ENCODE measurements around the gene NR1D1.
"Not testable (repeated sequence)": the region's sequence is repeated elsewhere in the genome, so short reads cannot be mapped to it uniquely, and the experiment has no call there.

The NR1D1 gene

DNA sequence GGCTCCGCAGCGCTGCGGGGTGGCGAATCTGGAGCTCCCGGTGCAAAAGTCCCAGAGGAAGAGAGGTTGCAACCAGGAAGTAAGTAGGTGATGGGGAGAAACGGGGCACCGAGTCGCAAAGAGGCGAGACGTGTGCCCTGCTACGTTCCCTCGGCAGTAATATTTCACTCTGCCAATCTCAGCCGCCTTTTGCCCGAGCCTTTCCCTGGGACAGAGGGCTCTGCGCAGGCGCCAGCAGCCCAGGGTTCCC lies at the start of gene NR1D1:
Gene NR1D1 (minus strand): TSS at position 171 of the 250 bp plus-strand sequence. CDS start 495 bp downstream, outside the sequence.
- DNase-seq = no peak

DNA sequence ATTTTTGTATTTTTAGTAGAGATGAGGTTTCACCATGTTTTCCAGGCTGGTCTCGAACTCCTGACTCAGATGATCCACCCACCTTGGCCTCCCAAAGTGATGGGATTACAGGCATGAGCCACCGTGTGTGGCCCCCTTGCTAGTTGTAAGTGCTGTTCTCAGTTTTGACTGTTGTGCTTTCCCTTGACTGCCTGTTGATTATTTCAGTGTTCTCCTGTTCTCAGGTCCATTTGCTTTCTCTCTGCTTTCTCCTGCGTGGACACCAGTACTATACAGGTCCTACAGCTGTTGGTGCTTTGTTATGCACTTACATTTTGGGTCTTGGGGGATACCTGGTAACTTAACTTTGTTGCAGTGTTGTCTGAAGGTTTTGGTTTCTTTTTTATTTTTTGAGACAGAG lies 48.1 kb upstream of the NR1D1 start:
- no peak for DNase-seq

DNA sequence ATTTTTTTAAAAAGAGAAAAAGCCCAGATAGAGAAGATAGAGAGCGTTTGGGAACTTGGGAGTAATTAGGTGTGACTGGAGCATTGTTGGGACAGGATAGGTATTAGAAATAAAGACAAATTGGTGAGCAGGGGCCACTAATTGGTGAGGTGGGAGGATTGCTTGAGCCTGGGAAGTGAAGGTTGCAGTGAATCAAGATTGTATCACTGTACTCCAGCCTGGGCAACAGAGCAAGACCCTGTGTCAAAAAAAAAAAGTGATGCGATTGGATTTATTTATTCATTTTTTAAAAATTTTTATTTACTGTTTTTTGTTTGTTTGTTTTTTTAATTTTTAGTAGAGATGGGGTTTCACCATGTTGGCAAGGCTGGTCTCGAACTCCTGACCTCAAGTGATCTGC lies 45.1 kb upstream of the NR1D1 start:
- DNase-seq = no peak

DNA sequence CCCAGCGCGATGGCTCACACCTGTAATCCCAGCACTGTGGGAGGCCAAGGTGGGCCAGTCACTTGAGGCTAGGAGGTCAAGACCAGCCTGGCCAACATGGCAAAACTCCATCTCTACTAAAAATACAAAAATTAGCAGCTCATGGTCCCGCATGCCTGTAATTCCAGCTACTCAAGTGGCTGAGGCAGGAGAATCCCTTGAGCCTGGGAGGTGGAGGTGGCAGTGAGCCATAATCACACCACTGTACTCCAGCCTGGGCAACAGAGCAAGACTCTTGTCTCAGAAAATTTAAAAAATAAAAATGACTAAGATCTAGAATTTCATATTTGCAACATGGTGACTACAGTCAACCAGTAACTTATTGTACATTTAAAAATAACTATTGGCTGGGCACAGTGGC lies 42.8 kb upstream of the NR1D1 start:
- DNase-seq = not testable (repeated sequence)

DNA sequence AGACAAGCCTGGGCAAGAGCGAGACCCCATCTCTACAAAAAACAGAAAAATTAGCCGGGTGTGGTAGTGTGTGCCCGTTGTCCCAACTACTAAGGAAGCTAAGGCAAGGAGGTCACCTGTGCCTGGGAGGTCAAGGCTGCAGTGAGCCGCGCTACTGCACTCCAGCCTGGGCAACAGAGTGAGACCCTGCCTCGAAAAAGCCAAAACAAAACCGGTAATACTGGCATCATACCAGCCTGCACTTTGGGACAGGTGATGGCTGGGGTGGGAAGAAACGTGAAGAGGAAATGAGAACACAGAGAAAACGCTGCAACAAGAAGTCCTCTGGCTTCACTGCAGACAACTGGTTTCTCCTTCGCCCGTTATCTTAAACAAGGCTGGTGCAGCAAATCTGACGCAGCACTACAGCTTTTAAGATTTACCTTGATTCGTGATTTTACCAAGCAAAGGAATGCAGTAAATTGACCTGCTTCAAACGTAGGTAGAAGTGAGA lies 39.2 kb upstream of the NR1D1 start:
- no peak for DNase-seq

DNA sequence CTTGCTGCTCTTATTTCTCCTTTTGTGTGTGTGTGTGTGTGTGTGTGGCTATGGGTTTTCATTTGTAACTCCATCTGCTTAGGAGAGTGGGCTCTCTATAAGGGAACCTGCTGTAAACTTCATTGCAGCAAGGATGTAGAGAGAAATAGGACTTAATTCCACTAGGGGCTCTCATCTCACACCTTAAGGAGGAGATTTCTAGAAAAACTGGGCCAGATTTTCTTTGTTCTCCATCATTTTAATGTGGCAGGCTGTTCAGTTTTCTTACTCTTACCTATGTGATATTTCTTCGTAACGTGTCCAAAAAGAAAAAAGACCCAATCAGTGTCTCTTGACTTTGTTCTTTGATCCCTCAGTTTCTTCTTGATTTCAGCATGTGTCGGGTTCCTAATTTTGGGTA lies 35.4 kb upstream of the NR1D1 start:
- DNase-seq = no peak

DNA sequence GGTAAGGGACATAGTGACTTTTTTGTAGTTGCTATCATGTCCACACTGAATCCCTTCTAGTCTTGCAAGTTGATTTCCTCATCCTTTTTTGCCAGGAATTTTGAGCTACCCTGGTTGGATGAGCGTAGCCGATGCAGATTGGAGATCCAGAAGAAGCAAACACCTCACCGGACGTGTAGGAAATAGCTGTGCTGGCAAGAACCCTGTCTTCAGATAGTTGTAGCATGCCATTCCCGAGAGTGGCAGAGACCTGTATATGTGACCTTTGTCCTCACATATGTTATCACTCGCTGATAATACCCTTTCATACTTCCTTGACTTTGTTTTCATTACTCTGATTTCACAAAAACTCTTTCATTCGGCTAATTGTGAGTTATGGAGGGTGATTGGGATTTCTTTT lies 33.8 kb upstream of the NR1D1 start:
- DNase-seq = no peak

DNA sequence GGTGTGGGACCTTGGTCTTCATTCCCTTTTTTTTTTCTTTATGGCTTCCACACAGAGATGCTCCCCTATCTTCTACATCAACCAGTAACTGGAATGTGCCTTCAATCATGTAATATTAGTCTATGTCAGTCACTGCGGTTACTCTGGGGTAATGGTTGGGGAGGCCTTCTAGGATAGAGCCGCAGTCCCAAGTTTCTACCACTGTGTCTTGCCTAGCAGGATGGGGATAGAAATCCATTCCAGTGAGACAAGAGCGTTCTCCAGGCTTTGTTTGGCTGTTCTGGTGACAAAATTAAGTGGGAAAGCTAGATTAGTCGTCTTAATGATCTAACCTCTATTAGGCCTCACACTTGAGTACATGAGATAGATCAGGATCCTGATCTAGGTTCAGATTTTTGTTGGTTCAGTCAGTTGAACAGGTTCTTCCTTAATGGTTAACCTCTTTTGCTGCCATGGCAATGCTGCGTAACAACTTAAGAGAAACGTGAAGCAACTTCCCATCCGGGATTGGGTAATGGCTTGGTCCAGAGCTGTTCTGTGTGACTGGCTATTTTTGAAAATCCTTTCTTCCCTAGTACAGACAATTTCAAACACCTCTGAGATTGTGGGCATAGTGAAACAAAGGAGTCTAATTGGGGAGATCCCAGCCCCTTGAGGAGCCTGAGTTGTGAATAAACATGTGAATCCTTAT lies 30.1 kb upstream of the NR1D1 start:
- no peak for DNase-seq

DNA sequence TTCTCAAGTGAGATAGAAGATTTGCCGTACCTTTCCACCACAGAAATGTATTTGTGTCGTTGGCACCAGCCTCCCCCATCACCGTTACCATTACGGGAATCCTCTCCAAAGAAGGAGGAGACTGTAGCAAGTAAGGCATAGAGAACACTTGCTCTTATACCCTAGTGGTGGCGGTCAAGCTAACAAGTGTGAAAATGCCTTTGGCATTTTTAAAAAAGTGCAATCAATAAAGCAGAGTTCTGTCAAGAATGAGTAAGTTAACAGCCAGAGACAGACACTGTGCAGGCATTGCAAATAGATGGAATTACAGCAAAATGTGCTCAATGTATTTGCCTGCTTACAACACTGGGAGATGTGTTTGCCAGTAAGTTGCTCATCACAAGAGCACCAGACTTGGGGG lies 29.1 kb upstream of the NR1D1 start:
- no peak for DNase-seq

DNA sequence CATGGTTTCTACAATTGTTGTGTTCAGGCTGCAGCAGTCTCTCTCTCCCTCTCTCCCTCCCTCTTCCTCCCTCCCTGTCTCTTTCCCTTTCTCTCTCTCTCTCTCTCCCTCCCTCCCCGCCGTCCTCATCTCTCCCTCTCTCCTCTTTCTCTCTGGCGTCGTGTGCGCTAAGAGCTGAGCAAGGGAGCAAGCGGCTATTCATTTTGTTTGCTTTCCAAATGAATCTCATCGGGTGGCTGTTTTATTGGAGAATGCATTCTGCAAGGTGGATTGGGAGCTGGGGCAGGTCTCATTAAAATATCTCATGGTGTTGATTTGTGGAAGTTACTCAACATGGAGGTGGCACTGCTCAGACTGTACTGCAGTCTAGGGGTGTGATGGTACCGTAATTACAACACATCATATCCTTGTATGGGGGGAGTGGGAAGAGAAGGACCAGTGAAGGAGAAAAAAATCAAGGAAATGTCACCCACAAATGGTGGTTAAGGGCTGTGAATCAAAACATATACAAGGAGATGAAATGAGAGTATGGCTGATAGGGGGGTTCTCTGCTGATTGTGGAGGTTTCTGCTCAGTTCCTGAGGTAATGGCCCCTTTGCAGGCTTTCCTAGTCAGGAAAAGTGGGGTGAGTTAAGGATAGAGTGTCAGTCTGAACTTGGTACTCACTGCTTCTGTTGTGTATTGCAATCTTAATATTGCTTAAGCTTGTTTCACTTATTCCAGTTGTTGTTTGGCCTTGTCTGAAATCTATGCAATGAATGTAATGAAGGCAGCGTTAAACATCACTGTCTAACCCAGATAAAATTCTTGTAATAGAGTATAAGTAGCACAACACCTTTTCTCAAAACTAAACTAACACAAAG lies 24.1 kb upstream of the NR1D1 start:
- DNase-seq = no peak

DNA sequence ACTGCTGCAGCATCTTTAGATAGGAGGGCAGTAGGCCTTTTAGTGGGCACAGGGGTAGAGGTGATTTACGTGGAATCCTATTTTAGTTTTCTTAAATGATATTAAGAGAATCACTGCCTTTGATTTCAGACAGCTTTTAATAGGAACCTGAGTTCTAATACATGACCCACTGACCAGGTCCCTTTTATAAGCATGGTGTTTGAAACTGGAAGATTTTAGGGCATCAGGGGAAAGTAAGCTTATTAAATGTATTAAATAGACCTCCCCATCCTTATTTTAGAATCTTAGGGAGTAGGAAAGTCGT lies 23.4 kb upstream of the NR1D1 start:
- DNase-seq = no peak

DNA sequence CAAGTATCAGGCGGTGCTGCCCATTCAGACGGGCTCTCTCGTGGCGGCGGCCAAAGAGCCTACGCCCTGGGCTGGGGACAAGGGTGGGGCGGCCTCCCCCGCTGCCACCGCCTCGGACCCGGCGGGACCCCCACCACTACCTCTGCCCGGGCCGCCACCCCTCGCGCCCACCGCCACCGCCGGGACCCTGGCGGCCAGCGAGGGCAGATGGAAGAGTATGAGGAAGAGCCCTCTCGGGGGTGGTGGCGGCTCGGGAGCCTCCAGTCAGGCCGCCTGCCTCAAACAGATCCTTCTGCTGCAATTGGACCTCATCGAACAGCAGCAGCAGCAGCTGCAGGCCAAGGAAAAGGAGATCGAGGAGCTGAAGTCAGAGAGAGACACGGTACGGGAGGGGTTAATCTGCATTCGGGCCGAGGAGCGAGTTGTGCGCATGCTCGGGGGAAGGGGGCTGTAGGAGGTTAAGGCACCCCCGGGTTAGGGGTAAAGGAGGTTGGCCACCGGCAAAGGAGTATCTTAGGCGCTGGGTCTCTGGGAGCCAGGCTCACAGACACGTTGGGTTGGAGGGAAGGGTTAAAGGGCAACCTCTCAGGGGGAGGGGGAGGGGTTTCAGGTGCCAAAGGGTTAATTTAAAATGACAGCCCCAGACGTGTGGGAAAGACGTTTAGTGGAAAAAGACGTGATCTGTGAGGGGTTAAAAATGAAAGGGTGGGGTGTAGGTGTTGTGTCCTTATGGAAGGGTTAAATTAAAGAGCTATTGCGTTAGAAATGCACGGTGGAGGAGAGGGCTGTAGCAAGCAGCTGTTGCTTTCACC lies 22.8 kb upstream of the NR1D1 start:
- DNase-seq = no peak

DNA sequence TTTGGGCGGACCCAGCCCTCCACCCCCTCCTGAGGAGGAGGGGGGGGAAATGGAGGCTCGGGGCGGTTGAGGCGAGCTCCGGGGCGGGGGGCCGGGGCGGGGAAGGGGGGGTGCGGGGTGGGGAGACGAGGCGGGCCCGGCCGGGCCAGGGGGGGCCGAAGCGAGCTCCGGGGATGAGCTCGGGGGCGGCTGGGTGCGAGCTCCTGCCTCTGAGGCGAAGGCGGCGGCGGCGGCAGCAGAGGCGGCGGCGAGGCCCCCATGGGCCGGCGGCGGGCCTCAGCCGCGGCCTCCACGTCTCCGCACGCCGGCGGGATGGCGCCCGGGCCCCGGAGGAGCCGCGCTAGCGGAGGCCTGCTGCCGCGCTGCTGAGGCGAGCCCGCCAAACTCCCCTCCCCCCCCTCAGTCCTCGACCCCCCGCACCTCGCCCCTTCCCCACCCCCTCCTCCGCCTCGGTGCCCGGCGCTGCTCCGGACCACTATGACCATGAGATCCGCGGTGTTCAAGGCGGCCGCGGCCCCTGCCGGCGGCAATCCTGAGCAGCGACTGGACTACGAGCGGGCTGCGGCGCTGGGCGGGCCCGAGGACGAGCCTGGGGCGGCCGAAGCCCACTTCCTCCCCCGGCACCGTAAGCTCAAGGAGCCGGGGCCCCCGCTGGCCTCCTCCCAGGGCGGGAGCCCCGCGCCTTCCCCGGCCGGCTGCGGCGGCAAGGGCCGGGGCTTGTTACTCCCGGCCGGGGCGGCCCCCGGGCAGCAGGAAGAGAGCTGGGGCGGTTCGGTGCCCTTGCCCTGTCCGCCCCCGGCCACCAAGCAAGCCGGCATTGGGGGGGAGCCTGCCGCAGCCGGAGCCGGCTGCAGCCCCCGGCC lies 22.0 kb upstream of the NR1D1 start:
- DNase-seq = no peak

DNA sequence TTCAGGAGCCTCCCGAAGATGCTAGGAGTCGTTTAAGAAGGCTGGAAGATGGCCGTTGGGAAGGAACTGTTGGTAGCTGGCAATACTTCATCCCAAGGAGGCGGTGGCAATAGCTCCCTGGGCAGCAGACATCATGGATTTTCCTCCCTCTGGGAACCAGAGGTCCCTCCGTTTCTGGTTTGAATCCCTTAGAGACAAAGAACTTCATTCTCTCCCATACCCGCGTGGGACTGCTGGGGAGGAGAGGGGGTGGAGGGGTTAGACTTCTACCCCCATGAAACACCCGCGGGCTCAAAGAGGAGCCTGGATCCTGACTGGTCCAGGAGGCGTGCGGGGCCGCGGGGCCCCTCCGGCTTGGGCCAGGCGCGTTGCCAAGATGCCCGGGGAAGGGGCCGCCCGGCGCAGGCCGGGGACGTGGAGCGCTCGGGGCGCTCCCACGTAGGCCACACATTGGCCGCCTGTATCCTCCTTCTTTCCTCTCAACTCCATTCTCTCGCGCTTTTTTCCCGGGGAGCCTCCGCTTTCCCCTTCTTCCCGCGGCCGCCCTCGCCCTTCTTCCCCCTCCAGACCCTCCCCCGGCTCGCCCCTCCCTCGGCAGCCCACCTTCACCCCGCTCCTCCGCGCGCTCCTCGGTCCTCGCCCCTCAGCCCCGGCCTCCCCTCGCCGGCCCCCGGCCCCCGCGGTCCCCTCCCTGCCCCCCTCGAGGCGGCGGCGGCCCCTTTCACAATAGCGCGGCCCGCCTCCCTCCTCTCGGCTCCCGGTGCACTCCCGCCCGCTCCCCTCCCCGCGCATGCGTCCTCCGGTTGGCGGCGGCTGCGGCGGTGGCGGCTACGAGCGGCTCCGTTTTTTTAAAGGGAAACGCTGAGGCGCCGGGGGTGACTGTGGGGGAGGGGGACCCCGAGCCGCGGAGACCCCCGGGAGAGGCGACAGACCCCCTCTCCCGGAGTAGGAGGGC lies 21.1 kb upstream of the NR1D1 start, which contains the start of gene MSL1:
Gene MSL1 (plus strand): TSS at position 791 of the 955 bp plus-strand sequence. CDS start 642 bp downstream, outside the sequence.
- peak; percentile 34 for DNase-seq

DNA sequence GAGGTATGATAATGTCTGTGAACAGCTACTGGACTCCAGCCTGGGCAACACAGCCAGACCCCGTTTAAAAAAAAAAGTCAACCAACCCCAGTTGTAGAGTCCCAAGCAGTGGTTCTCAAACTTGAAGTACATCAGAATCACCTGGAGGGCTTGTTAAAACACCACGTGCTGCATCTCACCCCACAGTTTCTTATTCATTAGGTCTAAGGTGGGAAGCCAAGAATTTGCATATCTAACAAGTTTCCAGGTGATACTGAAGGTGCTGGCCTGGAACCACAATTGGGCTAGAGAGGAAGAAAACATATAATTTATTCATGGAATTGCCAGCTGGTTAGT lies 14.7 kb upstream of the NR1D1 start:
- DNase-seq = no peak

DNA sequence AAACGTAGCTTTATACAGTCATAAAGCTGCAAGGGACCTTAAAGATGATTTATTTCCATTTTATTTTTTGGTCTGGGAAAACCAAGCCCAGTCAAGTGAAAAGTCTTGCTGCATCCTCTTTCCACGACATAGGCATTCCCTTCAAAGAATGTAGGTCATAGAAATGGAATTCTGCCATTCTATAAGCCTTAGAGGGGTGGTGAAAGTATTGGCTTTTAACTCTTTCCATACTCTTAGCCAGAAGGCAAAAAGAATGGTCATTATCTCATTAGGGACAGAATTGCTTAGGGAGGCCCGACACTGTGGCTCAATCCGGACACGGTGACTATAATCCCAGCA lies 13.5 kb upstream of the NR1D1 start:
- no peak for DNase-seq

DNA sequence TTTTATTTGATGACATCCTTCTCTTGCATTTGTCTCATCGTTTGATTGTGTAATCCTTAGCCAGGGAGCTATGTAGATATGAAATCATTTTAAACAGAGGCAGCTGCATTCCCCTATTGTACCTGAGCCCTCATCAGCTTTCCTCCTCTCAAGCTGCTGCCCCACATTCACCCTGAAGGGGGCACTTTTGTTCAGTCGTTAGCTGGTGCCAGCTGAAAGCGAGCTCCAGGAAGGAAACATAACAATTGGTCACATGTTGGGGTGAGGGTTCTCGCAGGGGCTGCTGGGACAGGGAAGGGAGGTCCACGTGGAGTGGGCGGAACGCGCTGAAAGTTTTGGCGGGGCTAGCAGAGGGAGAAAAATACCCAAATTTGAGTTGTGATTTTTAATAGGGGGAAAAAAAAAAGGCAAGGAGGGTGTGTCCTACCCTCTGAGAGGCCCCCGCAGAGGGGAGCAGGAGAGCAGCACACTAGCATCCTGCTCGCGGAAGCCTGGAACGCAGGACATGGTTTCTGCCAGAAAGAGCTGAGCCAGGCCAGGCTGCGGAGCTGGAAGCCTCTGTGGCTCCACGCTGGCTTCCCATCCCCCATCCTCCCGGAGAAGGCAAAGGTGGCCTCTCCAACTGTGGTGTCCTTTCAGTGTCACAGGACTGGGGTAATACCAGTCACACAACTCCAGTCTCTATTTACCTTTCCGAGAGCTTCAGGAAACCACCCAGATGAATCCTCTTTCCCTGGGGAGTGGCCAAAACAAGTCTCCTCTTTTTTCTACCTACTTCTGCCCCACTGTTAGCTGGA lies 12.9 kb upstream of the NR1D1 start:
- peak; percentile 94 for DNase-seq

DNA sequence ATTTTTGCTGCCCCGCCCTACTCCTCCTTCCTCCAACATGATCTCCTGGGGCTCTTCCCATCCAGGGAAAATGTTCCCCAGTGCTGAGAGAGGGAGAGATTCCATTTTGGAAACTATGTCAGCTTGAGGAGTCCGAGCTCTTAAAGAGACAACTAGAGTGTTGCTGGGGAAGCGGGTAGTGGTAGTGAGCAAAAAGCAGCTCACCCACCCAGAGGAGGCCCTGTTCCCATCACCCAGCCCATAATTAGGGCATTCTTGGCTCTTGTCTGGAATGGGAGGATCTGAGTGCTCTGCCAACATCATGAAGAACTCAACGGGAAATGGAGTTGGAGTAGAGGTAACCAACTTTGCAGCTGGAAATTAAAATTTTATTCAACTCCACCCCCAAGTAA lies 12.3 kb upstream of the NR1D1 start:
- DNase-seq = no peak

DNA sequence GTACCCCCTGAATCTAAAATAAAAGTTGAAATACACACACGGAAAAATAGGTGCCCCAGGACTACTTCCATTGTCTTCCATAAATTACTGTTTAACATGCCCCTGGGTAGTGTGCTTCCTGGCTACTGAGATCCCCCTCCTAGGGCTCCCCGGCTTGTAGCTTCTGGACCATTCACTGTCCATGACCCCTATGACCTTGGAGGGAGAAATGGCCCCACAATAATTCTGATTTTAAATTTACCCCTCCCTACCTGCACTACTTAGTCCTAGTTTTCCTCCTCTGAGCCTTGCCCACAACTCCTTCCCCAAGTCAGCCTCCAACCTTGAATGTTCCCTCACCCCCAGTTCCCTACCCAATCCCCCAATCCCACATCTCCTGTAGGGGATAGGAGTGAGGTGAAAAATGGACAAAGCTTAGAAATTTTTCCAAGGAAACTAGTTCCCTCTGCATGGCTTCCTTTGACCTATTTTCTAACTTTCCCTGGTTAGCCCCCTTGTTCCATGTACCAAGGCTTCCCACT lies 11.9 kb upstream of the NR1D1 start:
- no peak for DNase-seq

DNA sequence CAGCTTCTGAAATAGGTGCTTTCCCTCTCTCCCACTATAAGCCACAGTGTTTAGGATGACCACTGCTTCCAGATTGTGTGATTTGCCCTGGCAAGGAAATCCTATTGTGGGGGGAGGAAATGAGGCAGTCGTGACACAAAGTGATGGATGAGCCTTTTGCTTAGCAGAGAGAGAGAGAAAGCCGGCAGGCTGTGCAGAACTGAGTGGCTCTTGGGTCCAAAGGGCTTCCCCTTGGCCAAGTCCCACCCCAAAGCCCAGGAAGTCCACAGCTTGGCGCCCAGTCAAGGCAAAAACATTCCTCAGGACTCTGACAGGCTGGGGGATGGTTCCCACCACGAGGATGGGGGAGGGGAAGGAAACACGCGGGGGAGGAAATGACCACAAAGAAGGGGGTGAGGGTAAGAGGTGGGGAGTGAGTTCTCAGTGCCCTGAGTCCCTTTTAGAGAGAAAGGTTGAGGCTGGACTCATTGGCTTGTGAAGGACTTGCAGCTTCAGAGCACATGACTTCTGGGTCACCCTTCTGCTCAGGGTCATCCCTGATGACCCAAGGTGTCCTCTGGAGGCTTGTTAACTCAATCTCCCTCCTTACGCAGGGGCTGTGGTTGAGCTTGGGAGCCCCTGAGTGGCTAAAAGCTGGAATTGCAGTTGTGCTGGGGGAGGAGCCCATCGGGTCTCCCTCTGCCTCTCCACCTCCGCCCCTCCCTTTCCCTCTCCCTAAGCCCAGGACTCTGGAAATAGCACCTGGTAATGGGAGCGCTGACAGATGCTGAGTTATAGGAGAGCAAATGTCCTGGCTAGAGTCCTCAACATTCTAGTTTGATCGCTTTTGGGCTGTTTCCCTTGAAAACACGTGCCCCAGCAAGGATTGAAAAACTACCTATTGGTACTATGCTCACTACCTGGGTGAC lies 11.1 kb upstream of the NR1D1 start:
- peak; percentile 34 for DNase-seq
